Natural killer cell (primary cell): ENCODE data around the gene GCHFR. TPM values are rescaled to one million over a fixed set of nuclear protein-coding genes. Genes with fewer than 3 reads are reported as not detected.

Experiments
- ATAC-seq, 3 donors: fragments of 150-1000 bp in 2 of 3; fragments of 200-7000 bp in 1 of 3; cut with Tn5 transposase; 1 replicate in 1 of 3; 2 replicates in 2 of 3; pipeline ENCODE4 v1.10.0; 2021; ENCODE audit warnings: mild to moderate bottlenecking in 2 of 3, moderate library complexity in 2 of 3
- DNase-seq, 2 donors: peaks; one replicate each; pipeline versions ENCODE4 v3.0.0 to v3.0.0-alpha.2; 2013 to 2021; ENCODE audit warnings: mixed read lengths in 1 of 2
- H3K27ac ChIP-seq: one replicate; pipeline ENCODE4 v1.5.1; 2013; ENCODE audit warnings: mild to moderate bottlenecking, low read length
- H3K27me3 ChIP-seq: one replicate; pipeline ENCODE4 v1.6.1; 2013; ENCODE audit warnings: low read length; ENCODE audit not compliant: control insufficient read depth, insufficient read depth
- H3K36me3 ChIP-seq: one replicate; pipeline ENCODE4 v1.6.1; 2013; ENCODE audit warnings: low read length; ENCODE audit not compliant: control insufficient read depth, insufficient read depth
- H3K4me1 ChIP-seq: one replicate; pipeline ENCODE4 v1.6.1; 2013; ENCODE audit warnings: low read length; ENCODE audit not compliant: control insufficient read depth, insufficient read depth
- H3K4me3 ChIP-seq: one replicate; pipeline ENCODE4 v1.5.1; 2013; ENCODE audit warnings: low read length
- H3K9me3 ChIP-seq: one replicate; pipeline ENCODE4 v1.6.1; 2013; ENCODE audit warnings: low read length; ENCODE audit not compliant: control insufficient read depth, insufficient read depth
- H3K27ac Mint-ChIP-seq, 2 donors: one replicate each; pipeline ENCODE4 v1.8.0; 2022; ENCODE audit warnings: mild to moderate bottlenecking in 2 of 2, mixed read lengths in 2 of 2, moderate library complexity in 1 of 2
- H3K27me3 Mint-ChIP-seq, 2 donors: one replicate each; pipeline ENCODE4 v1.8.0; 2022; ENCODE audit warnings: low read depth in 2 of 2, mixed read lengths in 2 of 2
- H3K36me3 Mint-ChIP-seq: one replicate; pipeline ENCODE4 v1.8.0; 2022; ENCODE audit warnings: mixed read lengths
- H3K4me1 Mint-ChIP-seq, 2 donors: one replicate each; pipeline ENCODE4 v1.8.0; 2022; ENCODE audit warnings: mixed read lengths in 2 of 2
- H3K4me3 Mint-ChIP-seq: one replicate; pipeline ENCODE4 v1.8.0; 2022; ENCODE audit warnings: mild to moderate bottlenecking, moderate library complexity, mixed read lengths
- H3K9me3 Mint-ChIP-seq, 2 donors: one replicate each; pipeline ENCODE4 v1.8.0; 2022; ENCODE audit warnings: mixed read lengths in 2 of 2
- WGBS: methylation state at CpG from one replicate; pipeline ENCODE4 v1.1.7; 2013; ENCODE audit warnings: missing lambda C conversion rate; ENCODE audit not compliant: insufficient coverage; 5-methylcytosine and 5-hydroxymethylcytosine counted together
- intact Hi-C: fragments of 100-400 bp; cut with micrococcal nuclease; formaldehyde crosslinking; loops from one replicate; pipeline ENCODE4 v1.14.2; 2022
- total RNA-seq, 4 donors: library from RNA; stranded (reverse); fragments of 120-200 nt in 1 of 4; gene quantifications; one replicate each; pipeline versions ENCODE4 v1.2.3 to v1.2.4, GENCODE V29; 2013 to 2022
- TF ChIP-seq, protein P1 (sequence below): fragments of 200-600 bp; IDR thresholded peaks from one replicate; pipeline ENCODE4 v1.8.0; 2022; ENCODE audit warnings: antibody characterized with exemption

The GCHFR gene
- total RNA-seq, 3 donors from 2014 or later (not counting 1 experiment from before 2014, with no cell fraction given), result 17.5 to 25.9 (median 25.9) TPM

DNA sequence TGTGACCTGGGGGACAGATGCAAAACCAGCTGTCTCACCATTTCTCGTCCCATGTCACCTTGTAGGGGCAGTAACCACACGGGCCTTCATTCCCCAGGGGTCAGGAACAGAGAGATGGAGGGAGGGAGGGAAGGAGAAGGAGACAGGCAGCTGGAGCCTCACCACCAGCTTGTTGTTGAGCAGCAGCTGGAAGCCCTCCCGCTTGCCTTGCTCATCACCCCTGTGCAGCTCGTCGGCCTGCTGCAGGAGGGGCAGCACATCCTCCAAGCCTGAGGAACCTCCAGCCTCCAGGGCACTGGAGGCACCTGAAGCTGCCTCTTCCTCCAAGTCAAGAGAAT lies 19.1 kb upstream of the GCHFR start:
- H3K27me3 ChIP-seq, result no peaks in the 10 kb centered on the region
- peaks cover 55 to 62% of the 10 kb centered on the region in 2 donors for H3K4me1 Mint-ChIP-seq
- peak overlapping the region; percentile 94 to 96 for H3K27ac Mint-ChIP-seq
- intact Hi-C loops, result loop anchor here (1.0 to 5.0 kb wide), 3 partner anchors 10 to 42 kb away; no protein-coding TSS in a partner anchor
- no peaks in the 10 kb centered on the region for H3K9me3 ChIP-seq
- H3K4me1 ChIP-seq, result peaks cover 55% of the 10 kb centered on the region
- DNase-seq (no peak), ATAC-seq (no peak)
- H3K9me3 Mint-ChIP-seq, result no peaks in the 10 kb centered on the region
- TF ChIP-seq, protein P1, sequence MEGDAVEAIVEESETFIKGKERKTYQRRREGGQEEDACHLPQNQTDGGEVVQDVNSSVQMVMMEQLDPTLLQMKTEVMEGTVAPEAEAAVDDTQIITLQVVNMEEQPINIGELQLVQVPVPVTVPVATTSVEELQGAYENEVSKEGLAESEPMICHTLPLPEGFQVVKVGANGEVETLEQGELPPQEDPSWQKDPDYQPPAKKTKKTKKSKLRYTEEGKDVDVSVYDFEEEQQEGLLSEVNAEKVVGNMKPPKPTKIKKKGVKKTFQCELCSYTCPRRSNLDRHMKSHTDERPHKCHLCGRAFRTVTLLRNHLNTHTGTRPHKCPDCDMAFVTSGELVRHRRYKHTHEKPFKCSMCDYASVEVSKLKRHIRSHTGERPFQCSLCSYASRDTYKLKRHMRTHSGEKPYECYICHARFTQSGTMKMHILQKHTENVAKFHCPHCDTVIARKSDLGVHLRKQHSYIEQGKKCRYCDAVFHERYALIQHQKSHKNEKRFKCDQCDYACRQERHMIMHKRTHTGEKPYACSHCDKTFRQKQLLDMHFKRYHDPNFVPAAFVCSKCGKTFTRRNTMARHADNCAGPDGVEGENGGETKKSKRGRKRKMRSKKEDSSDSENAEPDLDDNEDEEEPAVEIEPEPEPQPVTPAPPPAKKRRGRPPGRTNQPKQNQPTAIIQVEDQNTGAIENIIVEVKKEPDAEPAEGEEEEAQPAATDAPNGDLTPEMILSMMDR, result no peak
- WGBS, result 83% methylated on average over 5 of the region's 5 CpGs
- peak overlapping the region; percentile 75 for H3K27ac ChIP-seq
- H3K27me3 Mint-ChIP-seq, result no peaks in the 10 kb centered on the region
- peaks cover 36% of the 10 kb centered on the region for H3K36me3 ChIP-seq
- H3K4me3 ChIP-seq, result no peak overlapping the region
- no peaks in the 10 kb centered on the region for H3K36me3 Mint-ChIP-seq
- H3K4me3 Mint-ChIP-seq, result peak overlapping the region; percentile 80

DNA sequence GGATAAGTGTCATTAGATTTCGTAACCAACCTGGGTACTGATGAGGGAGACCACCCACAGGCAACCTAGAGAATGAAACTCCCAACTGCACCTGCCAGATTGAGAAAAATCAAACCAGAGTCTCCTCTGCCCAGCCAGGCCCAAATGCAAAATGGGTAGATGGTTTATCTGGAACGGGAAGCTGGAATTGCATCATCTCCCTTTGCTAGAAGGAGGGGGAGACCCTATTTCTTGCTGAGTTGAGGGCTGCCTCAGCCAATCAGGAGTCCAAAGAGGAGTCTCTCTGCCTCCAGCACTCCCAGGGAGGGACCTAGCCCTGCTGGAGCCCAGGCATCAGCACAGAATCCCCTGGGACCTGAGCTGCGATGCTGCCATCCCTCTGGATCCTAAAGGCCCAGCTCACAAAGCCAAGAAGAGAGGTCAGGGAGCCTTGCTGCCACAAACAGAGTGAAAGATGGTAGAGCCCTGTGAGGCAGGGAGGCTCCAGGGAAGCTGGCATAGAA lies 16.9 kb upstream of the GCHFR start:
- TF ChIP-seq, protein P1, result no peak
- Mint-ChIP-seq H3K27me3 (no peaks in the 10 kb centered on the region), H3K36me3 (no peaks in the 10 kb centered on the region), H3K9me3 (no peaks in the 10 kb centered on the region), H3K4me3 (no peak overlapping the region), H3K27ac (peak overlapping the region; percentile 94 to 96), H3K4me1 (peaks cover 63 to 71% of the 10 kb centered on the region in 2 donors)
- intact Hi-C loops, result loop anchor here (1.0 kb wide), 1 partner anchor 35 kb away; no protein-coding TSS in a partner anchor
- no peak for ATAC-seq
- 84% methylated on average over 3 of the region's 3 CpGs for WGBS
- no peak for DNase-seq
- no peaks in the 10 kb centered on the region for H3K27me3 ChIP-seq
- H3K4me3 ChIP-seq, result no peak overlapping the region
- no peaks in the 10 kb centered on the region for H3K9me3 ChIP-seq
- peaks cover 66% of the 10 kb centered on the region for H3K4me1 ChIP-seq
- no peak overlapping the region for H3K27ac ChIP-seq
- H3K36me3 ChIP-seq, result peaks cover 41% of the 10 kb centered on the region

DNA sequence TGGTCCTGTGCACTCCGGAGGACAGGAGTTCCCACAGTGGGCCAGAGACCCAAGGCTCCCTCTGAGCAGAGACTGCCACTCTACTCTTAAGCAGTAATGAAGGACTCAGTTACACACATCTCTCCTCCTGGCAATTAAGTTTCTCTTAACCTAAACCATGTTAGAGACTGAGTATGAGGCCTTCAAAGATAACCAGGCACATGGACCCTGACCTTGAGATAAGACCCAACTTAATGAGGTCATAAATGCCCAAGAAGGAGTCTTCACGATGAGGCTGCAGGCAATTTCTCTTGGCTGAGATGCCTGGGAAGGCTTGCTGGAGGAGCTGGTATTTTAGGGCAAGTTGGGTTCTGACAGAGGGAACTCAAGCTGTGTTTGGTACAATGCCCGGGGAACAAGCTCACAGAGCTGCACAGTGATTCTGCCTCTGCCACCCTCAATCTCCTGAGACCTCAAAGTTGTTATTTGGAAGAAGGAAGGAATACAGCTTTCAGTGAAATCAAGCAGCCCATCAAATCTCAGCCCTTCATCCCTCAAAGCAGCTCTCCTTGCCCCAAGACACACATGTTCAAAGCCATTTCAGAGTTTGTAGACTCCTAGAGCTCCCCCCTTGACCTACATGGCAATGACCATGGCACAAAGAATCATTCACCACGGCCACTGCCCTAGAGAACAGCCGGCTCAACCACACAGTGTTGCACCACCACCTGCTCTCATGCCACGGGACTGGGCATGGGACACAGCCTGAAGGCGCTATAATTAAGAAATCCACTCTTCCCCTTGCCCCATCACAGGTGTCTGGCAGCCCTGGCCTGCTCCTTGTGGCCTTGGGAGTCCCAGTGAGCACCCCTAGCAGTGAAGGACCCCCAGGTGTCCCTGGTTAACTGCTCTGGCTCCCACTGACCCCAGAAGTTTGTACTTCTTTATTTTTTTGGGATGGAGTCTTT lies 15.9 kb upstream of the GCHFR start:
- Histone ChIP-seq H3K36me3 (peaks cover 38% of the 10 kb centered on the region), H3K9me3 (no peaks in the 10 kb centered on the region), H3K27ac (no peak overlapping the region), H3K4me1 (peaks cover 64% of the 10 kb centered on the region), H3K4me3 (no peak overlapping the region), H3K27me3 (no peaks in the 10 kb centered on the region)
- H3K4me1 Mint-ChIP-seq, result peaks cover 65 to 72% of the 10 kb centered on the region in 2 donors
- intact Hi-C loops, result no loop called here
- H3K27me3 Mint-ChIP-seq, result no peaks in the 10 kb centered on the region
- H3K27ac Mint-ChIP-seq, result peak overlapping the region; percentile 94 to 96
- no peak for ATAC-seq
- DNase-seq, result no peak
- H3K9me3 Mint-ChIP-seq, result no peaks in the 10 kb centered on the region
- H3K4me3 Mint-ChIP-seq, result no peak overlapping the region
- H3K36me3 Mint-ChIP-seq, result no peaks in the 10 kb centered on the region
- TF ChIP-seq, protein P1, result no peak
- WGBS, result 91% methylated on average over 7 of the region's 7 CpGs
